Measurements from ENCODE around the gene NSUN2.

The NSUN2 gene

GRCh38 chr5:6574111-6574510, 58.7 kb downstream of the NSUN2 start:
- H3K14ac ChIP-seq (ENCODE audit: low read length), result no peak overlapping the region
- no peaks in the 10 kb centered on the region for H3K4me1 ChIP-seq (ENCODE audit: control insufficient read depth in 1 of 2, insufficient read depth in 2 of 2, low read length in 2 of 2)
- H3K9me3 ChIP-seq (ENCODE audit: insufficient read depth, low read depth, low read length), result no peaks in the 10 kb centered on the region
- no peaks in the 10 kb centered on the region for H3K79me2 ChIP-seq (ENCODE audit: control insufficient read depth, insufficient read depth, low read length, poor library complexity)
- no peaks in the 10 kb centered on the region for H3K27me3 ChIP-seq (ENCODE audit: insufficient read depth, low read length)
- no peak overlapping the region for H3K27ac ChIP-seq (ENCODE audit: low read depth, low read length)
- H3K18ac ChIP-seq (ENCODE audit: low read length), result no peak overlapping the region
- H2BK12ac ChIP-seq (ENCODE audit: low read length), result no peak overlapping the region
- H3K36me3 ChIP-seq (ENCODE audit: control insufficient read depth in 1 of 2, insufficient read depth in 2 of 2, low read length in 2 of 2), result no peaks in the 10 kb centered on the region
- no peak for DNase-seq
- no CpG with 5 or more reads among the region's 11 CpGs for WGBS (ENCODE audit: extremely low coverage, insufficient coverage, insufficient read length)
- H2BK120ac ChIP-seq (ENCODE audit: insufficient read depth, low read length, poor library complexity), result no peak overlapping the region
- H3K4ac ChIP-seq (ENCODE audit: low read depth, low read length), result no peak overlapping the region
- no peak overlapping the region for H4K91ac ChIP-seq (ENCODE audit: low read depth, low read length)
- no peak overlapping the region for H2BK5ac ChIP-seq (ENCODE audit: low read depth, low read length, poor library complexity)
- H3K79me1 ChIP-seq (ENCODE audit: low read length), result no peaks in the 10 kb centered on the region
- H2AK5ac ChIP-seq (ENCODE audit: low read length), result no peak overlapping the region
- H4K12ac ChIP-seq (ENCODE audit: low read depth, low read length), result no peak overlapping the region
- no peak overlapping the region for H3K23ac ChIP-seq (ENCODE audit: low read length)
- no peak overlapping the region for H3K9ac ChIP-seq (ENCODE audit: low read length)
- H3K4me2 ChIP-seq (ENCODE audit: low read length), result no peak overlapping the region
- H2AFZ ChIP-seq (ENCODE audit: insufficient read depth, low read length, poor library complexity), result no peak overlapping the region
- no peak overlapping the region for H3K4me3 ChIP-seq (ENCODE audit: low read depth, low read length)
- no peak overlapping the region for H4K8ac ChIP-seq (ENCODE audit: low read depth, low read length)

- H3K9ac ChIP-seq (ENCODE audit: low read length), result no peak overlapping the region
- H4K8ac ChIP-seq (ENCODE audit: low read depth, low read length), result no peak overlapping the region
- no peak overlapping the region for H3K27ac ChIP-seq (ENCODE audit: low read depth, low read length)
- H2BK5ac ChIP-seq (ENCODE audit: low read depth, low read length, poor library complexity), result no peak overlapping the region
- H4K91ac ChIP-seq (ENCODE audit: low read depth, low read length), result no peak overlapping the region
- no peaks in the 10 kb centered on the region for H3K9me3 ChIP-seq (ENCODE audit: insufficient read depth, low read depth, low read length)
- DNase-seq, result no peak
- no peak overlapping the region for H2AFZ ChIP-seq (ENCODE audit: insufficient read depth, low read length, poor library complexity)
- no peak overlapping the region for H2BK120ac ChIP-seq (ENCODE audit: insufficient read depth, low read length, poor library complexity)
- H3K27me3 ChIP-seq (ENCODE audit: insufficient read depth, low read length), result no peaks in the 10 kb centered on the region
- H3K4ac ChIP-seq (ENCODE audit: low read depth, low read length), result no peak overlapping the region
- H3K4me2 ChIP-seq (ENCODE audit: low read length), result no peak overlapping the region
- H3K4me3 ChIP-seq (ENCODE audit: low read depth, low read length), result no peak overlapping the region
- H2BK12ac ChIP-seq (ENCODE audit: low read length), result no peak overlapping the region
- H3K23ac ChIP-seq (ENCODE audit: low read length), result no peak overlapping the region
- no peaks in the 10 kb centered on the region for H3K36me3 ChIP-seq (ENCODE audit: control insufficient read depth in 1 of 2, insufficient read depth in 2 of 2, low read length in 2 of 2)
- no peaks in the 10 kb centered on the region for H3K79me2 ChIP-seq (ENCODE audit: control insufficient read depth, insufficient read depth, low read length, poor library complexity)
- no peak overlapping the region for H3K18ac ChIP-seq (ENCODE audit: low read length)
- no CpG with 5 or more reads among the region's 12 CpGs for WGBS (ENCODE audit: extremely low coverage, insufficient coverage, insufficient read length)
- H3K79me1 ChIP-seq (ENCODE audit: low read length), result no peaks in the 10 kb centered on the region
- H3K14ac ChIP-seq (ENCODE audit: low read length), result no peak overlapping the region
- no peaks in the 10 kb centered on the region for H3K4me1 ChIP-seq (ENCODE audit: control insufficient read depth in 1 of 2, insufficient read depth in 2 of 2, low read length in 2 of 2)
- H2AK5ac ChIP-seq (ENCODE audit: low read length), result no peak overlapping the region
- H4K12ac ChIP-seq (ENCODE audit: low read depth, low read length), result no peak overlapping the region
These were observed 59.2 kb downstream of the NSUN2 start for GRCh38 chr5:6573651-6574101.

- Histone ChIP-seq H3K18ac (ENCODE audit: low read length) (no peak overlapping the region), H2BK120ac (ENCODE audit: insufficient read depth, low read length, poor library complexity) (no peak overlapping the region), H3K14ac (ENCODE audit: low read length) (no peak overlapping the region), H3K9ac (ENCODE audit: low read length) (no peak overlapping the region), H3K79me1 (ENCODE audit: low read length) (no peaks in the 10 kb centered on the region), H3K9me3 (ENCODE audit: insufficient read depth, low read depth, low read length) (no peaks in the 10 kb centered on the region), H3K4me1 (ENCODE audit: control insufficient read depth in 1 of 2, insufficient read depth in 2 of 2, low read length in 2 of 2) (no peaks in the 10 kb centered on the region), H2BK12ac (ENCODE audit: low read length) (no peak overlapping the region), H4K12ac (ENCODE audit: low read depth, low read length) (no peak overlapping the region), H2AK5ac (ENCODE audit: low read length) (no peak overlapping the region), H3K23ac (ENCODE audit: low read length) (no peak overlapping the region), H3K36me3 (ENCODE audit: control insufficient read depth in 1 of 2, insufficient read depth in 2 of 2, low read length in 2 of 2) (no peaks in the 10 kb centered on the region), H3K4me3 (ENCODE audit: low read depth, low read length) (no peak overlapping the region), H4K91ac (ENCODE audit: low read depth, low read length) (no peak overlapping the region), H3K27me3 (ENCODE audit: insufficient read depth, low read length) (no peaks in the 10 kb centered on the region), H3K4me2 (ENCODE audit: low read length) (no peak overlapping the region), H2BK5ac (ENCODE audit: low read depth, low read length, poor library complexity) (no peak overlapping the region), H3K27ac (ENCODE audit: low read depth, low read length) (no peak overlapping the region), H4K8ac (ENCODE audit: low read depth, low read length) (no peak overlapping the region), H2AFZ (ENCODE audit: insufficient read depth, low read length, poor library complexity) (no peak overlapping the region), H3K4ac (ENCODE audit: low read depth, low read length) (no peak overlapping the region), H3K79me2 (ENCODE audit: control insufficient read depth, insufficient read depth, low read length, poor library complexity) (no peaks in the 10 kb centered on the region)
- DNase-seq, result no peak
- no CpG with 5 or more reads among the region's 21 CpGs for WGBS (ENCODE audit: extremely low coverage, insufficient coverage, insufficient read length)
These were observed 59.9 kb downstream of the NSUN2 start for GRCh38 chr5:6572825-6573380.

GRCh38 chr5:6572086-6572824, 60.6 kb downstream of the NSUN2 start:
- Histone ChIP-seq H4K8ac (ENCODE audit: low read depth, low read length) (no peak overlapping the region), H3K9ac (ENCODE audit: low read length) (no peak overlapping the region), H3K9me3 (ENCODE audit: insufficient read depth, low read depth, low read length) (no peaks in the 10 kb centered on the region)

More at GRCh38 chr5:6572086-6572824, 60.6 kb downstream of the NSUN2 start:
- Histone ChIP-seq H2AK5ac (ENCODE audit: low read length) (no peak overlapping the region), H2AFZ (ENCODE audit: insufficient read depth, low read length, poor library complexity) (no peak overlapping the region), H3K79me1 (ENCODE audit: low read length) (no peaks in the 10 kb centered on the region), H3K79me2 (ENCODE audit: control insufficient read depth, insufficient read depth, low read length, poor library complexity) (no peaks in the 10 kb centered on the region), H3K27ac (ENCODE audit: low read depth, low read length) (no peak overlapping the region), H3K14ac (ENCODE audit: low read length) (no peak overlapping the region), H4K91ac (ENCODE audit: low read depth, low read length) (no peak overlapping the region), H2BK120ac (ENCODE audit: insufficient read depth, low read length, poor library complexity) (no peak overlapping the region), H2BK12ac (ENCODE audit: low read length) (no peak overlapping the region), H3K36me3 (ENCODE audit: control insufficient read depth in 1 of 2, insufficient read depth in 2 of 2, low read length in 2 of 2) (no peaks in the 10 kb centered on the region), H2BK5ac (ENCODE audit: low read depth, low read length, poor library complexity) (no peak overlapping the region), H3K4me3 (ENCODE audit: low read depth, low read length) (no peak overlapping the region), H3K27me3 (ENCODE audit: insufficient read depth, low read length) (no peaks in the 10 kb centered on the region), H3K18ac (ENCODE audit: low read length) (no peak overlapping the region), H3K23ac (ENCODE audit: low read length) (no peak overlapping the region), H3K4ac (ENCODE audit: low read depth, low read length) (no peak overlapping the region), H3K4me1 (ENCODE audit: control insufficient read depth in 1 of 2, insufficient read depth in 2 of 2, low read length in 2 of 2) (no peaks in the 10 kb centered on the region), H3K4me2 (ENCODE audit: low read length) (no peak overlapping the region), H4K12ac (ENCODE audit: low read depth, low read length) (no peak overlapping the region)
- DNase-seq, result no peak
- WGBS (ENCODE audit: extremely low coverage, insufficient coverage, insufficient read length), result no CpG with 5 or more reads among the region's 30 CpGs

Data from trophoblast cell (in vitro differentiated cells and primary cell).